HG02610 (cell line): ENCODE data around the gene S100A10.

Experiments
- ATAC-seq: cut with Tn5 transposase; IDR thresholded peaks from one replicate; pipeline ENCODE4 v1.9.1; 2021; ENCODE audit warnings: mild to moderate bottlenecking, moderate library complexity; ENCODE audit not compliant: unreplicated experiment

The S100A10 gene

DNA sequence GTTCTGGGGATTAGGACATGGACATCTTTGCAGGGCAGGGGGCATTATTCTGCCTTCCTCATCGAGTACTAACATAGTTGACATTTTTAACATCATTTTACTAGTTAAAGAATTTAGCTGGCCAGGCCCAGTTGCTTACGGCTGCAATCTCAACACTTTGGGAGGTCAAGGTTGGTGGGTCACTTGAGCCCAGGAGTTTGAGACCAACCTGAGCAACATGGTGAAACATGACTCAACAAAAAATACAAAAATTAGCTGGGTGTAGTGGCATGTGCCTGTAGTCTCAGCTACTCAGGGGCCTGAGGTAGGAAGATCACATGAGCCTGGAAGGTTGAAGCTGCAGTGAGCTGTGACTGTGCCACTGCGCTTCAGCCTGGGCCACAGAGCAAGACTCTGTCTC, 54.5 kb downstream of the S100A10 start:
- ATAC-seq, result no peak

DNA sequence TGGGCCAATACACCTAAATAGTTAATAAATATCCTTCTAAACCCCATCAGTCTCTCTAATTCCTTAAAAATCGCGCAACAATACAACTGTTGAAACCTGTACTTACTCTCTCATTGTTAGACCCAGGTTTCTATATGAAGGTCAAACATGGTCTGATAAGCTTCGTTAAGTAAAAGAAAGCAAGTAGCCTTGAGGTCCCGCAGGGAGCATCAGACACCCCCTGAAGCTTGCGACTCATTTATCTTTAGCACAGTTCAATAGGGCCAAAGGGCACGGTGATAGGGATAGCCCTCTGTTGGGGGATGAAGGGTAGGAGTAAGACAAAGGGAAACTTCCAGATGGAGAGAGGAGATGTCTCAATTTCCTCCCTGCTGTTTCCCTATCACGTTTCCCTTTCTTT, 57.0 kb downstream of the S100A10 start:
- no peak for ATAC-seq

GRCh38 chr1:151935894-151936602, 57.6 kb downstream of the S100A10 start:
- no peak for ATAC-seq

- no peak for ATAC-seq
Measured at GRCh38 chr1:151935154-151935553, 58.5 kb downstream of the S100A10 start.

DNA sequence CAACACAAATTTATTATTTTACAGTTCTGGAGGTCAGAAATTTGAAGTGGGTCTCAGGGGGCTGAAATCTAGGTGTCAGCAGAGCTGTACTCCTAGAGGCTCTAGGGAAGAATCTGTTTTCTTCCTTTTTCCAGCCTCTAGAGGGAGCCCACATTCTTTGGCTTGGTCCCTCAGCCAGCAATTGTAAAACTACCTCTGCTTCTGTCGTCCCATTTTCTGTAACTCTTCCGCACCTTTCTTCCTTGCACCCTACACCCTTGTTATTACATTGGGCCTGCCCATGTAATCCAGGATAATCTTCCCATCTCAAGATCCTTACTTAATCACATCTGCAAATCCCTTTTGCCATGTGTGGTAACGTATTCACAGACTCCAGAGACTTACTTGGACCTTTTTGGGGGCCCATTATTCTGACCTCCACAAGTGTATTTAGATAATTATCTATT, 59.6 kb downstream of the S100A10 start:
- ATAC-seq, result no peak
